OCI-LY3 (cell line): ENCODE results near the gene CAMK1D.

Experiments
- CTCF ChIP-seq: fragments of 200-600, 300-600 bp; sonication (generic); IDR thresholded peaks from 2 replicates; pipeline ENCODE4 v1.5.1; 2014; ENCODE audit warnings: antibody characterized with exemption, low read length, low read depth
- EZH2phosphoT487 ChIP-seq: fragments of 200-600 bp; shearing (Covaris generic); IDR thresholded peaks from 2 replicates; pipeline ENCODE4 v1.6.1; 2018; ENCODE audit warnings: antibody characterized with exemption, mixed run types, low read depth

GRCh38 chr10:12733271-12733670 is 383.9 kb downstream of the CAMK1D start:
- no peak for TF ChIP-seq CTCF
- TF ChIP-seq EZH2phosphoT487, result no peak
